ENCODE data around the gene TMEM181.

DNA sequence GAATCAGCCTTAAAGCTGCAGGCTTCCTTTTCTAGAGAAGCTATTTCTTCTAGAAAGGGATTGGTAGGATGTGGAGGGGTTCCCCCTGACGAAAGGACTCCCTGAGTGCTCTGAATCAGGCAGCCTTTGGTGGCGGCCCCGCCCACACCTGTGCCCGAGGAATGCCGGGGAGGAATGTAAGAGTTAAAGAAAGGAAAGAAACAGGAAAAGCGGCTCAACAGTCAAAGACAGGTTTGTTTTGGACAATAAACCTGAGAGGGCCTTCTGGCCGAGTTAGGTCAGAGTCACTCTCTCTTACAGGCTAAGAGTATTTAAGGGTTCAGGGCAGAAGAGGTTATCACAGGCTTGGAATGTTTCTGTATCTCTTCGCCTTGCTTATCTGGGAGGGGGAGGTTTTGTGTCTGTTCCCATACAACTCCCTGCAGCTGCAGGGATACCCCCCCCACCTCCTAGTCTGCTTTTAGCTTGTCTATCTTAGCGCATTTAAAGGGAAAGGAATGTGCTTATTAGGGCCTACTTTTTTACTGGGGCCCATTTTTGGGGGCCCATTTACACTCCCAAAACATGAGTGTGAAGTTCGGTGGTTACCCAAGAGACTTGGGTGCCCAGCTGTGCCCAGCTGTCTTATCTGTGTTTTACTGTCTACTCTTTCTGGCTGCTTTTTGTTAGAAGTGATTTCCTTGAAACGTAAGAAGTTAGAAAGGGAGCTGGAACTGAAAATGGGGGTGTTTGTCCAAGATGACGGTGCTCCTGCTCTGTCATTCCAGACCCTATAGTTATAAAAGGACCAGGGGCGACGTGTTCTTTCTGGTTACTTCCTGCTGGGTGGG lies 51.9 kb downstream of the TMEM181 start:
- TF ChIP-seq, protein P1, sequence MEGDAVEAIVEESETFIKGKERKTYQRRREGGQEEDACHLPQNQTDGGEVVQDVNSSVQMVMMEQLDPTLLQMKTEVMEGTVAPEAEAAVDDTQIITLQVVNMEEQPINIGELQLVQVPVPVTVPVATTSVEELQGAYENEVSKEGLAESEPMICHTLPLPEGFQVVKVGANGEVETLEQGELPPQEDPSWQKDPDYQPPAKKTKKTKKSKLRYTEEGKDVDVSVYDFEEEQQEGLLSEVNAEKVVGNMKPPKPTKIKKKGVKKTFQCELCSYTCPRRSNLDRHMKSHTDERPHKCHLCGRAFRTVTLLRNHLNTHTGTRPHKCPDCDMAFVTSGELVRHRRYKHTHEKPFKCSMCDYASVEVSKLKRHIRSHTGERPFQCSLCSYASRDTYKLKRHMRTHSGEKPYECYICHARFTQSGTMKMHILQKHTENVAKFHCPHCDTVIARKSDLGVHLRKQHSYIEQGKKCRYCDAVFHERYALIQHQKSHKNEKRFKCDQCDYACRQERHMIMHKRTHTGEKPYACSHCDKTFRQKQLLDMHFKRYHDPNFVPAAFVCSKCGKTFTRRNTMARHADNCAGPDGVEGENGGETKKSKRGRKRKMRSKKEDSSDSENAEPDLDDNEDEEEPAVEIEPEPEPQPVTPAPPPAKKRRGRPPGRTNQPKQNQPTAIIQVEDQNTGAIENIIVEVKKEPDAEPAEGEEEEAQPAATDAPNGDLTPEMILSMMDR (IDR thresholded peaks at IDR 0.05): no peak
- TF ChIP-seq POLR2A (IDR thresholded peaks at IDR 0.05): no peak

All from adrenal gland (tissue), 5 donors.